Measurements from ENCODE around the gene APH1B. TPM values are rescaled to one million over a fixed set of nuclear protein-coding genes. Genes with fewer than 3 reads are reported as not detected.
A peak's percentile ranks its signal among the peaks of the same experiment; 100 is the strongest.
"Not testable (repeated sequence)": the region's sequence is repeated elsewhere in the genome, so short reads cannot be mapped to it uniquely, and the experiment has no call there.

Gene APH1B
- total RNA-seq, 8 experiments from 2014 or later, result 6.9 to 20.2 (median 11.9) TPM

- in situ Hi-C loops (cut with MboI; ENCODE audit: low pct_unique_long_range_greater_than_20kb in 2 of 9, low sequenced_read_pairs in 9 of 9, unreplicated experiment in 9 of 9), result no loop called here
- 73 to 100% (median 100%) methylated on average over 1 to 2 of the region's 2 CpGs; no CpG with 5 or more reads in 1 of the 10 experiments for WGBS, 10 experiments
- H3K27ac ChIP-seq, result no peak overlapping the region
- no peak overlapping the region for H3K4me3 ChIP-seq
- peaks cover under 1 to 11% of the 10 kb centered on the region in 2 donors for H3K4me1 ChIP-seq (replicated peaks in 1 of 2)
- no peak for ATAC-seq (replicated peaks in 6 of 8)
Measured at GRCh38 chr15:63308947-63309346, 31.5 kb downstream of the APH1B start.

GRCh38 chr15:63310646-63311045 is 33.2 kb downstream of the APH1B start:
- in situ Hi-C loops (cut with MboI; ENCODE audit: low pct_unique_long_range_greater_than_20kb in 2 of 9, low sequenced_read_pairs in 9 of 9, unreplicated experiment in 9 of 9), result no loop called here
- peaks cover 14 to 21% of the 10 kb centered on the region in 2 donors for H3K4me1 ChIP-seq (replicated peaks in 1 of 2)
- H3K4me3 ChIP-seq, result no peak overlapping the region
- 81 to 100% (median 93%) methylated on average over 2 to 3 of the region's 3 CpGs for WGBS, 10 experiments
- ATAC-seq (replicated peaks in 6 of 8), result no peak
- no peak overlapping the region for H3K27ac ChIP-seq

GRCh38 chr15:63312286-63312685 is 34.9 kb downstream of the APH1B start:
- no peak overlapping the region for H3K4me3 ChIP-seq
- ATAC-seq (replicated peaks in 6 of 8), result no peak
- H3K27ac ChIP-seq, result no peak overlapping the region
- peaks cover 14 to 18% of the 10 kb centered on the region in 2 donors for H3K4me1 ChIP-seq (replicated peaks in 1 of 2)
- 50 to 86% (median 67%) methylated on average over 1 of the region's 1 CpG; no CpG with 5 or more reads in 5 of the 10 experiments for WGBS, 10 experiments
- in situ Hi-C loops (cut with MboI; ENCODE audit: low pct_unique_long_range_greater_than_20kb in 2 of 9, low sequenced_read_pairs in 9 of 9, unreplicated experiment in 9 of 9), result no loop called here

GRCh38 chr15:63313825-63314224 is 36.4 kb downstream of the APH1B start:
- 3 to 100% (median 80%) methylated on average over 1 to 4 of the region's 4 CpGs for WGBS, 10 experiments
- ATAC-seq (replicated peaks in 6 of 8), result peak in 3 of 8 experiments; percentile 70 to 90 (median 71)
- Histone ChIP-seq H3K27ac (no peak overlapping the region), H3K4me1 (replicated peaks in 1 of 2) (peaks cover 14 to 18% of the 10 kb centered on the region in 2 donors), H3K4me3 (no peak overlapping the region)
- in situ Hi-C loops (cut with MboI; ENCODE audit: low pct_unique_long_range_greater_than_20kb in 2 of 9, low sequenced_read_pairs in 9 of 9, unreplicated experiment in 9 of 9), result no loop called here

- peaks cover 14 to 18% of the 10 kb centered on the region in 2 donors for H3K4me1 ChIP-seq (replicated peaks in 1 of 2)
- peak in 5 of 8 experiments; percentile 22 to 51 (median 28) for ATAC-seq (replicated peaks in 6 of 8)
- in situ Hi-C loops (cut with MboI; ENCODE audit: low pct_unique_long_range_greater_than_20kb in 2 of 9, low sequenced_read_pairs in 9 of 9, unreplicated experiment in 9 of 9), result no loop called here
- no peak overlapping the region for H3K27ac ChIP-seq
- H3K4me3 ChIP-seq, result no peak overlapping the region
- 29 to 65% (median 56%) methylated on average over 1 to 2 of the region's 2 CpGs; no CpG with 5 or more reads in 7 of the 10 experiments for WGBS, 10 experiments
Measured at GRCh38 chr15:63314409-63314808, 37.0 kb downstream of the APH1B start.

GRCh38 chr15:63318344-63318743 is 40.9 kb downstream of the APH1B start:
- 71 to 100% (median 92%) methylated on average over 1 to 4 of the region's 4 CpGs; no CpG with 5 or more reads in 2 of the 10 experiments for WGBS, 10 experiments
- Histone ChIP-seq H3K27ac (no peak overlapping the region), H3K4me1 (replicated peaks in 1 of 2) (peaks cover 20 to 22% of the 10 kb centered on the region in 2 donors), H3K4me3 (no peak overlapping the region)
- ATAC-seq (replicated peaks in 6 of 8), result no peak
- in situ Hi-C loops (cut with MboI; ENCODE audit: low pct_unique_long_range_greater_than_20kb in 2 of 9, low sequenced_read_pairs in 9 of 9, unreplicated experiment in 9 of 9), result no loop called here

GRCh38 chr15:63319065-63319464 is 41.7 kb downstream of the APH1B start:
- Histone ChIP-seq H3K4me3 (no peak overlapping the region), H3K27ac (no peak overlapping the region), H3K4me1 (replicated peaks in 1 of 2) (peaks cover 26% of the 10 kb centered on the region in 2 donors)
- in situ Hi-C loops (cut with MboI; ENCODE audit: low pct_unique_long_range_greater_than_20kb in 2 of 9, low sequenced_read_pairs in 9 of 9, unreplicated experiment in 9 of 9), result no loop called here
- WGBS, 10 experiments, result 60 to 100% (median 86%) methylated on average over 1 to 3 of the region's 3 CpGs; no CpG with 5 or more reads in 1 of the 10 experiments
- no peak for ATAC-seq (replicated peaks in 6 of 8)

- ATAC-seq (replicated peaks in 6 of 8); H3K27ac ChIP-seq; in situ Hi-C loops (cut with MboI; ENCODE audit: low pct_unique_long_range_greater_than_20kb in 2 of 9, low sequenced_read_pairs in 9 of 9, unreplicated experiment in 9 of 9); H3K4me3 ChIP-seq: not testable (repeated sequence)
- H3K4me1 ChIP-seq (replicated peaks in 1 of 2), result peaks cover 20 to 28% of the 10 kb centered on the region in 2 donors
- 80 to 100% (median 93%) methylated on average over 1 to 4 of the region's 10 CpGs; no CpG with 5 or more reads in 6 of the 10 experiments for WGBS, 10 experiments
Measured at GRCh38 chr15:63320446-63320845, 43.0 kb downstream of the APH1B start.

GRCh38 chr15:63320981-63321380 is 43.6 kb downstream of the APH1B start:
- WGBS, 10 experiments, result 93 to 100% (median 98%) methylated on average over 1 to 3 of the region's 11 CpGs; no CpG with 5 or more reads in 6 of the 10 experiments
- H3K4me3 ChIP-seq; in situ Hi-C loops (cut with MboI; ENCODE audit: low pct_unique_long_range_greater_than_20kb in 2 of 9, low sequenced_read_pairs in 9 of 9, unreplicated experiment in 9 of 9); H3K27ac ChIP-seq; ATAC-seq (replicated peaks in 6 of 8): not testable (repeated sequence)
- H3K4me1 ChIP-seq (replicated peaks in 1 of 2), result peaks cover 20 to 31% of the 10 kb centered on the region in 2 donors

- in situ Hi-C loops (cut with MboI; ENCODE audit: low pct_unique_long_range_greater_than_20kb in 2 of 9, low sequenced_read_pairs in 9 of 9, unreplicated experiment in 9 of 9), result no loop called here
- WGBS, 10 experiments, result 80 to 100% (median 91%) methylated on average over 1 to 7 of the region's 29 CpGs; no CpG with 5 or more reads in 4 of the 10 experiments
- ATAC-seq (replicated peaks in 6 of 8), result no peak
Measured at GRCh38 chr15:63321462-63321861, 44.1 kb downstream of the APH1B start.

GRCh38 chr15:63322541-63322940 is 45.1 kb downstream of the APH1B start:
- peak in 3 of 8 experiments; percentile 20 to 66 (median 61) for ATAC-seq (replicated peaks in 6 of 8)
- Histone ChIP-seq H3K4me1 (replicated peaks in 1 of 2) (peaks cover 20 to 31% of the 10 kb centered on the region in 2 donors), H3K27ac (no peak overlapping the region), H3K4me3 (no peak overlapping the region)
- WGBS, 10 experiments, result 10 to 100% (median 78%) methylated on average over 1 to 2 of the region's 4 CpGs; no CpG with 5 or more reads in 4 of the 10 experiments
- in situ Hi-C loops (cut with MboI; ENCODE audit: low pct_unique_long_range_greater_than_20kb in 2 of 9, low sequenced_read_pairs in 9 of 9, unreplicated experiment in 9 of 9), result no loop called here

More at GRCh38 chr15:63321462-63321861, 44.1 kb downstream of the APH1B start:
- Histone ChIP-seq H3K4me1 (replicated peaks in 1 of 2) (peaks cover 20 to 31% of the 10 kb centered on the region in 2 donors), H3K27ac (no peak overlapping the region), H3K4me3 (no peak overlapping the region)

- in situ Hi-C loops (cut with MboI; ENCODE audit: low pct_unique_long_range_greater_than_20kb in 2 of 9, low sequenced_read_pairs in 9 of 9, unreplicated experiment in 9 of 9), result no loop called here
- peak overlapping the region in 1 of 2 donors; percentile 43 for H3K27ac ChIP-seq
- ATAC-seq (replicated peaks in 6 of 8), result peak in 5 of 8 experiments; percentile 82 to 90 (median 83)
Measured at GRCh38 chr15:63323798-63324563, 46.6 kb downstream of the APH1B start.

GRCh38 chr15:63324770-63325169 is 47.4 kb downstream of the APH1B start:
- in situ Hi-C loops (cut with MboI; ENCODE audit: low pct_unique_long_range_greater_than_20kb in 2 of 9, low sequenced_read_pairs in 9 of 9, unreplicated experiment in 9 of 9), result no loop called here
- Histone ChIP-seq H3K4me1 (replicated peaks in 1 of 2) (peaks cover 20 to 31% of the 10 kb centered on the region in 2 donors), H3K27ac (no peak overlapping the region), H3K4me3 (no peak overlapping the region)
- WGBS, 10 experiments, result 68 to 100% (median 90%) methylated on average over 1 to 7 of the region's 7 CpGs; no CpG with 5 or more reads in 2 of the 10 experiments
- ATAC-seq (replicated peaks in 6 of 8), result no peak

More at GRCh38 chr15:63323798-63324563, 46.6 kb downstream of the APH1B start:
- 0 to 94% (median 38%) methylated on average over 2 to 8 of the region's 9 CpGs; no CpG with 5 or more reads in 1 of the 10 experiments for WGBS, 10 experiments
- H3K4me3 ChIP-seq, result no peak overlapping the region
- peaks cover 20 to 31% of the 10 kb centered on the region in 2 donors for H3K4me1 ChIP-seq (replicated peaks in 1 of 2)
